Inflammatory macrophage treated with lipopolysaccharide for 1 hour (primary cell): ENCODE measurements around the gene KRTAP4-9.
"Not testable (repeated sequence)": the region's sequence is repeated elsewhere in the genome, so short reads cannot be mapped to it uniquely, and the experiment has no call there.

Source experiments
- DNase-seq, 2 donors: peaks; one replicate each; pipeline ENCODE4 v3.0.0-alpha.2; 2020 to 2022

KRTAP4-9 gene

DNA sequence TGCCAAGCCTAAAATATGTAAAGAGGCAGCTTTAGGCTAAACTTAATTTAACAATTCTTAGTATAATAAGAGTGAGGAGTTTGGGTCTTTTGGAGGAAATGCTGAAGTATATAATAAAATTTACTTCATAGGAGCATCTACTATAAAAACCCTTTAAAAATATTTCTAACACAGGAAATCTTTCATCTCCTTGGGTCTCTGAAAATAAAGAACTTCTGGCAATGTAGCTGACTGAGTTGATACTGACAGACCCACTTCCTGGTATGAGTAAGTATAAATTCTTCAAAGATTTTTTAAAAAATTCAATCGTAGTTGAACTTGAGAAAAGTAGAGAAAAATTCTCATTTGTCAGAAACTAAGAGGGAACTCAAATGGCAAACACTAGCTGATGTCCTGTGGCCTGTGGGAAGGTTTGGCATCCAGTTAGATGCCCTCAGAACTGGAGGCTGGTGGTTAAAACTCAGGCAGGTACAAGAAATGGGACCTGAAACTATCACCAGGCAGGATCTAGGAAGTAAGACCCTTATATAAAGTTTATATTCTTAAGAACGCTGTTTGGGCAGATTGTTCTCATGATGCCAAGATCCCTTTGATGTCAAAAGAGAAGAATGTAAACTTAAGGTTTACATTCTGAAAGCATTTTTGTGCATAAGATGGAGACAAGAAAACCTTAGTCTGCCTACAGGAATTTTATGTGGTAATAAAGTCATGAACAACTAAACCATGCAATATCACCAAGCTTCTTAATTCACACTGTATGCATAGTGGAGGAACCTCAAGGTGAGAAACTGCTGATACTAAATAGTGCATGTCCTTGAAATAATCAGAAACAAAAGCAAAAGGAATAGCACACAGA lies 28.9 kb downstream of the KRTAP4-9 start:
- DNase-seq, result no peak

DNA sequence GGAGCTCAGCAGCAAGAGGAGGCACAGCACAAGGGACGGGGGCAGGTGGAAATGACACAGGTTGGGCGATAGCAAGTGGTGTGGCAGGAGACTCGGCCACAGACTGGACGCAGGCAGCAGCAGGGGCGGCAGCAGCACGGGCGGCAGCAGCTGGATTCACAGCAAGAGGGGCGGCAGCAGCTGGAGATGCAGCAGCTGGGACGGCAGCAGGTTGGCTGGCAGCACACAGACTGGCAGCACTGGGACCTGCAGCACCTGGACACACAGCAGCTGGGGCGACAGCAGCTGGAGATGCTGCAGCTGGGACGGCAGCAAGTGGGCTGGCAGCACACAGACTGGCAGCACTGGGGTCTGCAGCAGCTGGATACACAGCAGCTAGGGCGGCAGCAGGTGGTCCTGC lies 34.7 kb downstream of the KRTAP4-9 start:
- not testable (repeated sequence) for DNase-seq

DNA sequence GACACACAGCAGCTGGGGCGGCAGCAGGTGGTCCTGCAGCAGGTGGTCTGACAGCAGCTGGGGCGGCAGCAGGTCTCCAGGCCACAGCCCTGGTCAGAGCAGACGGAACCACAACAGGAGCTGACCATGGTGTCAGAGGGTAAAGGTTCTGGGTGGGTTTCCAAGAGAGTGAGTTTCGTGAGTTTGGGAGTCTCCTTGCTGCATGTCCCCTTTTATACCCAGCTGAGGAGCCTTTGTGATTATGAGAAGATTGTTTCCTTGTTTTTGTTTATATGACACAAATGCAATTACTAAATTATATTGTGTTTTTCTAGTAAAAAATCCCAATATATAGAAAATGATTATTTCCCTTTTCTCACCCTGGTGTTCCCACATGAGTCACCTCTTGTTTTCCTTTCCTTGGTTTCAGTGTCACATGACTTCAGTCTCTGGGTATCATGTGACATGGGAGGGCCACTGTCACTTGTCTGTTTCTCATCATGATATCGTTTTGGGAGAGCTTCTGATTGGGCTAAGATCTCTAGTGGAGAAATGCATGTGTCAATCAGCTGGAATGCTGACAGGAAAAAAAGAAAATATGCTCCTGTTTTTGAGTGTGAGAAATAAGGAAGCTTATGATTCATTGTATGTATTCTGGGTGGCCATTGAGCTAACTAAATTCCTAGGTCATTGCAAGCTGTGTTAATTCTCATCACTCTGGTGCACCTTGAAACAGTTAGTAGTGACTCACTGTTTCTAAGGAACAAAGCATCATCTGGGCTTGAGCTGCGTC lies 35.4 kb downstream of the KRTAP4-9 start, which contains the start of gene KRTAP4-6:
Gene KRTAP4-6 (minus strand): TSS at position 185 of the 772 bp plus-strand sequence. CDS start 57 bp downstream, at position 128.
- DNase-seq, result peak; percentile 35 to 36

DNA sequence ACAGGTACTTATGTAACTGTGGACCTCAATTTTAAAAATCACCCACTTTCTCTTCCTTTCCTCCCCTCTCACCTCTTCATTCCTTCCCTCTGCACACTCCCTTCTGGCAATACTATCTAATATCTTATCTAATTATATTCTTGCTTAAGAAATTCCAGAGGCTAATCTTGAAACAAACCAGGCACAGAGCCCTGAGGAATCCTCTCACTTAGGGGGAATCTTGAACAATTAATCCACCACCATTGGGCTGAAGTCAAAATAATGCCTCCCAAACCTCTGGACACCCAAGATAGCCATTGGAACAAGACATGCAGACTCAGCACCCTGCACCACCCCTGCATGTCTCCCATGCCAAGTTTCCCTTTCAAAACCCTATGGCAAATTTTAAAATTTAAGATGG lies 36.2 kb downstream of the KRTAP4-9 start:
- no peak for DNase-seq

DNA sequence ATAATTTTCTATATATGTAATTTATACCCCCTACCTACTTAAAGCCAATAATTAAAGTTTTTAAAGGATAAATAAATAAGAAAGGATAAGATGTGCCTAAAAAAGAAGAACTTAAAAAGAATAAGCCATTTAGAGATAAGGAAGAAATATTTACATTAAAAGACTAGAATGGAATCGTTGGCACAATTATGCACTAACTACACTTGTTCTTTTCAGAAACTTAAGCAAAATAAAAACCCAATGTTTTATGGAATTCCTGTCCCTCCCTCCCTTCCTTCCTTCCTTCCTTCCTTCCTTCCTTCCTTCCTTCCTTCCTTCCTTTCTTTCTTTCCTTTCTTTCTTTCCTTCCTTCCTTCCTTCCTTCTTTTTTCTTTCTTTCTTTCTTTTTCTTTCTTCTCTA lies 39.7 kb downstream of the KRTAP4-9 start:
- DNase-seq, result no peak

DNA sequence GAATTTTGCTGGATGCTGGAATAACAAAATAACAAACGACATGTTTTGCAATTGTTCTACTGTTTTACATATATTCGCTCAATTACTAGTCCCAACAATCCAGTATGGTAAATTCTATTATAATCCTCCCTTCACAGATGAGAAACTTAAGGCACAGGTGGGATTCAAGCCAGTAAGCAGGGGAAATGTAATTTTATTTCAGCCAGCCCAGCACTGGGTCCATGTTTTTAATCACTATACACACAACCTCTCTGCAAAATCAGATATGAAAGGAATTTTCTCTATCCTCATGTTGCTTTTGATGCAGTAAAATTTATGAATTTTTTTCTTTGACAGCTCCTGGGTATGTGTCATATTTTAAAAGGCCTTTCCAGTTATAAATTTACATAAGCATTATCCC lies 40.1 kb downstream of the KRTAP4-9 start:
- no peak for DNase-seq

DNA sequence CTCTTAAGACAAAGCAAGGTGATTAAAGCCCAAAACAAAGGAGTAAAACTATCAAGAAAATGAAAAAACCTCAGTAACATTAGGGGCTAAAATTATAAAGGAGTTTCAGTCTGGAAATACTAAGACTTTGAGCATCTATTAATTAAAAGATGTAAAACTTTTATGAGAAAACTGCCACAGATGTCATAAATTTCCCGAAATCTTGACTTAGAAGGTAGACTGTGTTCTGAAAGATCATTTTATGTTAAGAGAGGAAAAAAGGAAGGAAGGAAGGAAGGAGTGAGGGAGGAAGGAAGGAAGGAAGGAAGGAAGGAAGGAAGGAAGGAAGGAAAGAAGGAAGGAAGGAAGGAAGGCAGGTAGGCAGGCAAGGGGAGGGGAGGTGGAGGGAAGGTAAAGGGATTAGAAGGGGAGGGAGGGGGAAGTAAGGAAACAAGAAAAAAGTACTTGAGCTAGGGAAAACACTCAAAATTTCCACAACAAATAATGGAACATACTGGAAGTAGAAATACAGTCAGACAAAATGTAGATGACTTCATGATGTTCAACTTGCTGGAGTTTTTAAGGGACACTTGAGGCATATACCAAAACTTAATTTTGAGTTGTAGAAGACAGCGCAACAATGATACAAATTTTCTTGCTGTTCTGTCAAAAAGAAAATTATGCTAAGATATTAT lies 42.5 kb downstream of the KRTAP4-9 start:
- DNase-seq, result no peak

DNA sequence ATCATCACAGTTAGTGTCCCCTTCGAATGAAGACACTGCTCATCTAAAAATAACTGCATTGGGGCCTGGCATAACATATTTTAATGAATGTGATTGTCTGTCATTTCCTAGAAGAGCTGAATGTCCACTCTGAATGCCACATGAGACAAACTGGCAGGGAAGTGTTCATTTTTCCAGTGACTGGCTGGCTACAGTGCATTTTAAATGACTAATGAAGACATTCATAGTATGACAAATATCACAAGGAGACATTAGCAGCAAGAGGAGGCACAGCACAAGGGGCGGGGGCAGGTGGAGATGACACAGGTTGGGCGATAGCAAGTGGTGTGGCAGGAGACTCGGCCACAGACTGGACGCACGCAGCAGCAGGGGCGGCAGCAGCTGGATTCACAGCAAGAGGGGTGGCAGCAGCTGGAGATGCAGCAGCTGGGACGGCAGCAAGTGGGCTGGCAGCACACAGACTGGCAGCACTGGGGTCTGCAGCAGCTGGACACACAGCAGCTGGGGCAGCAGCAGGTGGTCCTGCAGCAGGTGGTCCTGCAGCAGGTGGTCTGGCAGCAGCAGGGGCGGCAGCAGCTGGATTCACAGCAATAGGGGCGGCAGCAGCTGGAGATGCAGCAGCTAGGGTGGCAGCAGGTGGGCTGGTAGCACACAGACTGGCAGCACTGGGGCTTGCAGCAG lies 43.9 kb downstream of the KRTAP4-9 start:
- DNase-seq, result not testable (repeated sequence)

DNA sequence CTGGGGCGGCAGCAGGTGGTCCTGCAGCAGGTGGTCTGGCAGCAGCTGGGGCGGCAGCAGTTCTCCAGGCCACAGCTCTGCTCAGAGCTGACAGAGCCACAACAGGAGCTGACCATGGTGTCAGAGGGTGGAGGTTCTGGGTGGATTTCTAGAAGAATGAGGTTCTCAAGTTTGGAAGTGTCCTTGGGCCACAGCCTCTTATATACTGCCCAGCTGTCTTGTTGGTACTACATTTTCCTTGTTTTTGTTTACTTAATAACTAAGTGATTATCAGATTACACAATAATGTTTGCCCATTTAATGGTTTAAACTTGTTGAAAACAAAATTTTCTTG lies 44.4 kb downstream of the KRTAP4-9 start, which contains the start of gene KRTAP4-5:
Gene KRTAP4-5 (minus strand): TSS at position 174 of the 334 bp plus-strand sequence. CDS start 58 bp downstream, at position 116.
- DNase-seq, result no peak

DNA sequence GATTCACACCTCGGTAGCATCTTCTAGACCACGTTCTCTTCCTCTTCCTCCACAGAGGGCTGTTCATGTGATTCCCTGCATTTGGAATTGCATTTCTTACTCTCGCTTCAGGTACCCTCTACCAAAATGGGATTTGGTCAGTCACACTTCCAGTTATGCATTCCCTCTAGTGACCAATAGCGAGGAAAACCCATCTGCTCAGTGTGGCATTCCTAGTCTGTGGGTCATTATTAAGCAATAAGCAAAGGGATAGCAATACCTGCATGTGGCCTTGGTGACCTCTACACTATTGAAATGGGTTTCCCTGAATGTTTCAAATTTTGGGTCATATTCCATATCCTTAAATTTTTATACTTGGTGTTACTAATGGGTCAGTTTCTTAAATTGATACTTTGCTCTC lies 44.8 kb downstream of the KRTAP4-9 start:
- DNase-seq, result no peak

DNA sequence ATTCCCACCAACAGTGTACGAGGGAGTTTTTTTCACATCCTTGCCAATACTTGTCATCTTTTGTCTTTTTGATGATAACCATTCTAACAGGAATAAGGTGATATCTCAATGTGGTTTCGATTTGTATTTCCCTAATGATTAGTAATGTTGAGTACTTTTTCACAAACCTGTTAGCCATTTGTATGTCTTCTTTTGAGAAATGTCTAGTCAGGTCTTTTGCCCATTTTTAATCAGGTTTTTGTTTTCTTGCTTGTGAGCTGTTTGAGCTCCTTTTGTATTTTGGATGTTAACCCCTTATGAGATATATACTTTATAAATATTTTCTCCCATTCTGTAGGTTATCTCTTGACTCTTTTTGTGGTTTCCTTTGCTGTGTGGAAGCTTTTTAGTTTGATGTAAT lies 46.3 kb downstream of the KRTAP4-9 start:
- DNase-seq, result no peak

DNA sequence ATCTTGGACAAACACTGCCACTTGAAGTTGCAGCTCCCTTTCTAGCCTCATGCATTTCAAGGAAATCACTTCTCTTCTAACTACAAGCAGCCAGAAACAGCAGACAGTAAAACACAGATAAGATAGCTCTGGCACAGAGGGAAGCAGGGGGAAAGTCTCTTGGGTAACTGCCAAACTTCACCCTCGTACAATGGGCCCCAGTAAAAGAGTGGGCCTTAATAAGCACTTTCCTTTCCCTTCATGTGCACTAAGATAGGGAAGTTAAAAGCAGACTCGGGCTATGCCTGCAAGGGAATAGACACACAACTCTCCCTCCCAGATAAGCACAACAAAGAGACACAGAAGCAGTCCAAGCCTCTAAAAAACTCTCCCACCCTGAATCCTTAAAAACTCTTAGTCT lies 48.7 kb downstream of the KRTAP4-9 start:
- no peak for DNase-seq
